HG02571 (cell line): ENCODE results near the gene TRABD2B.

Experiments
- ATAC-seq: cut with Tn5 transposase; IDR thresholded peaks from one replicate; pipeline ENCODE4 v1.9.1; 2021; ENCODE audit warnings: mild to moderate bottlenecking, moderate library complexity; ENCODE audit not compliant: unreplicated experiment

The TRABD2B gene

DNA sequence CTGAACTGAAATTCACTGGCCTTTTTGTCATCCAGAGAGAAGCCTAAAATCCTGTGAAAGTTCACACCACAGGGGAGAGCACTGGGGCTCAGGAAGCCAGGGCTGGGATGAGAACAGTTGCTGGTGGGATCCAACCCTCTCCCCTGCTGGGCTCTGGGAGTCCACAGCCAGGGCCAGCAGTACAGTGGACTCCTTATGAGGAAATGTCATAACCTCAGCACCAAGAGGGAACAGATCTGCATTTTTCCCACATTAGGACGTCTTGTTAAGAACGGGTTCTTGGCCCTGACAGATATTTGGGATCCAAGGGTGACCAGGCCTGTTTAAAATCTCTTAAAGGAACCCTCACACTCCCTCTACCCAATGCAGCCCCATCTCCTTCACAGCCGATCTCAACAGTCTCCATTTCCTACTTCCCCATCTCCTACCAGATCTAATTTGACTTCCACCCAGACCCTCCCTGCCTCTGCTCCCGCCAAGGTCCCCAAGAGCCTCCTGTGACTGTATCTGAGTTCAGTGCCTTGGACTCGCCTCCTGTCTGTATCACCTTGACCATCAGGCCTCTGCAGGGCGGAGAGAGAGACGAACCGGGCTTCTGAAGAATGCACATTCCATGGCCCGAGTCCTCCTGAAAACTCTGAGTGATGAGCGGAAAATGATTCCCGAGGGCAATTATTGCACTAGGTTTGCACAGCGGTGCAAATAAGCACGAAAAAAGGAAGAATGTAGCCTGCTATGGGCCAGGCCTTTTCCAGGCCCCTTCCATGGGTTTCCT lies 159.9 kb downstream of the TRABD2B start:
- no peak for ATAC-seq

- no peak for ATAC-seq
Measured at GRCh38 chr1:47835409-47835808, 161.8 kb downstream of the TRABD2B start.

DNA sequence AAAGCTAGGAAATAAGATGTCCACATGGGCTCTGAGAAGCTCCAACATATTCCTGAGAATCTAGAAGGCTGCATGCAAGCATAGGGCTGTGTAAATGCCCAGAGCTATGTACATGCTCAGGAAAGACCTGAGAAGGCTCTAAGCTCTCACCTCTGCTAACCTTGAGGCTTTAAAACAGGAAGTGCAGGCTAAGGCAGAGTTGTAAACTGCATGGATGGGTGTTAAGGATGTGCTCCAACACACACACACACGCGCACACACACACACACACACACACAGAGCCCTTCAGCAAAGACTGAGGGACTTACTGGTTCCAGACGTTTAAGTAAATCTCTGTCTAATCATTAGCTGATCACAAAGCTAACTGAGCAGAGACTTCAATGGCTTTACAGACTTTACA lies 162.9 kb downstream of the TRABD2B start:
- no peak for ATAC-seq

DNA sequence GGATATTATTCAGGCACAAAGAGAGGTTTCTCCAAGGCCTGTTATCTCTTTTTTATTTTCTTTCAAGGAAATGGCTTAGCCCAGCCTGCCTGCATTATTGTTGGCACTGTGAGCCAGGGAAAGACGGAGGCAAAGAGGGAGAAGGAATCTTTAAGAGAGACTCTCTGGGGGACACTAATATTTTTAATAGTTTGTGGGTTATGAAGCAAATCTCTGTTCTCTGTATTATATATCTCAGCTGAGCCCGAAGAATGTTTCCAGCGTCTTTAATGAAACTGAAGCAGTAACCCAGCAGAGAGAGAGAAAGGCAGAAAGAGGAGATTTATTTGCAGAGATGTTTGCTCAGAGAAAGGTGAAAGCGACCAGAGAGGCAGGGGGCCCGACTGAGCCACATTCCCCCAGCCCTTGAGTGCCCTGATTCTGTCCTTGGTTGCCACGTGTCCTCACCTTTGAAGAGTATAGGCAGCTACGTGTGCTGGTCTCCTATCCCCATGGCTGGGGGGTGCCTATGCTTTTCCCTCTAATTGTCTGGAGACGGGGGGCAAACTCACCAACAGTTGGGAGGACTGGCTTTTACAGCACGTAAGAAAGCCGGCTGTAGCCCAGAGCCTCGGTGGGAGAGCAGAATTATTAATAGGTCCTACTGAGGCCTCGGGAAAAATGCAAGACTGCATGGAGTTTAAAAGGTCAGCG lies 166.4 kb downstream of the TRABD2B start:
- no peak for ATAC-seq

DNA sequence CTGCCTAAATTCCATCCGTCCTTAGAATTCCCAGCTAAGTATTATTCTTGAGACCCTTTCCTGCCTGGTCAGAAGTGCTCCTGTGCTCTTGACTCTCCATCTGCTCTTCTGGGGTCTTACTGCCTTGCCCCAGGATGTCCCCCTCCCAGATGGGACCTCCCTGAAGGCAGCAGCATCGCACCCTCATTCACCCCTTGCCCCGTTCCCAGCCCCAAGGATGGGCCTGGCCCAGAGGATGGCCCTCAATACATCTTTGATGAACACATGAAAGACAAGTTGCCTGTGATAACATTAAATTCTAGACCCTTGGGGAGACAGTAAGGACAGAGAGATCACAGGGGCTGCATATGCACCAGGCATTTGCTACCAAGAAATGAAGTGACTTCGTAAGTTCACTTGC lies 167.2 kb downstream of the TRABD2B start:
- ATAC-seq = no peak

GRCh38 chr1:47828978-47829377 lies 168.2 kb downstream of the TRABD2B start:
- no peak for ATAC-seq

DNA sequence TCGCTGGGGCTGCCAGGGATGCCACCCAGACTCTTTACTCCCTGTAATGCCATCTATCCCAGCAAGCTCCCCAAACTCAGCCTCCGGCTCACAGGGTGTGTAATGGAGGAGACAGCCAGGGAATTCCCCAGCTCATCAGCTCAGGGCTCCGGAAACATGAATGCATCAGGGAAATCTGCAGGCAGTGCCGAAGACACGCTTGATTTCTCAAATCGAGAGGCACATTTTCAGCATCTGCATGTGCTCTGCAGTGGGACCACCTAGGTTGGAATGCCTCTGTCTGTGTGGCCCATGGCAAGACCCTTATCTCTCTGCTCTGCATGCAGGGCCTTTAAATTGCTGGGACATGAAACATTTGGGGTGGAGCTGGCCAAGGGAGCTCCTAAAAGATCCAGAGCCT lies 170.1 kb downstream of the TRABD2B start:
- no peak for ATAC-seq

GRCh38 chr1:47824716-47825115 lies 172.5 kb downstream of the TRABD2B start:
- ATAC-seq = no peak

DNA sequence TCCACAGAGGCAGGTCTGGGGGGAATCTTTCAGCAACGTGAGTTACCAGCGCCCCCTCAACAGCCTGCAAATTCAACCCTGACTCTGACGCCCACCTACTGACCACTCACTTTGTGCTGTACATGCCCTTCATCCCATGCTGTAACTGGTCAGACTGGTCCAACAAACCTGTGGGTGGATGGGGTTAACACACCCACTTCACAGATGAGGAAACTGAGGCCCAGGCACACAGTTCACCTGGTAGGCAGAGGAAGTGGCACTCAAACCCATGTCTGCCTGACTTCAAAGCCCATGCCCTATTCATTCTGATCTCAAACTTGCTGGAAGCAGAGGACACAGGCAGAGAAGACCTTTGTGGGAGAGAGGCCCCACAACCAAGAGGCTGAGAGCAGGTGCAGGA lies 172.9 kb downstream of the TRABD2B start:
- no peak for ATAC-seq

GRCh38 chr1:47823040-47823808 lies 174.0 kb downstream of the TRABD2B start:
- no peak for ATAC-seq

GRCh38 chr1:47821760-47822159 lies 175.4 kb downstream of the TRABD2B start:
- no peak for ATAC-seq

GRCh38 chr1:47819574-47819888 lies 177.7 kb downstream of the TRABD2B start:
- ATAC-seq = no peak

DNA sequence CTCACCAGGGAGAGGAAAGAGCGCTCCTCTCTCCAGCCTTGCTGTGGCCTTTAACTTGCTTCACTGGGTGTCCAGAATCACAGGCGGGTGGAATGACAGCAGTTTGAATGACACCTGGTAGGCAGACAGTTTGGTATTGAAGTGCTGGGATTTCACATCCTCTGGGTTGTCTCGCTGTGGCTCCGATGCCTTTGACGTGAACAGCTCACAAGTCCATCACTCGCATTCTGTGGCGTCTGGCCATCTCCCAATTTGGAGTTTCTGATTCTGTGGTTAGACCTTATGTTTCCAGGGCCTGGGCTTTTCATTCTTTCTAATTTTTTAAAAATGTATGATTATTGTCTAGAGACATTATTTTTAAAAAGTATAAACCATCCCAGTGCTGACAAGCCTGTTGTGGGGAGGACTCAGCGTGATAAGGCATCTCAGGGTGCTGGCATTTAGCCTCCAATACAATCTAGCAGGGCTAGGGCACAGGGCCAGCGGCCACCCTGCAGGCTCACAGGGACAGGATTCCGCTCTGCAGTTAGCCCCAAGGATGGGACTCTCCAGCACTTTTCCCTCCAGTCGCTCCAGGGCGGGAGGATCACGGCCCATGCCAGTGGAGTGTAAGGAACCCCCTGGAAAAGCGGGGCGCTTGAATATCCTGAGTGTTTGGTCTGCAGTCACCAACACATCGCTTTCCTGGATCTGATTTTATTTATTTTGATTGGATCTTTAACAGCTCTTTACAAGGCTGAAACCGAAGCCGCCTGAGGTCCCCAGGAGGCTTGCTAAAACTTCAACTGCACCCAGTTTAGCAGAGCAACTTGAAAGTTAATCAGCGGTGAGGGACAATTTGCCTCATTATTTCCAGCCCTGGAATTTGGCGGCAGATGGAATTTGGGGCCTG lies 178.3 kb downstream of the TRABD2B start:
- no peak for ATAC-seq

DNA sequence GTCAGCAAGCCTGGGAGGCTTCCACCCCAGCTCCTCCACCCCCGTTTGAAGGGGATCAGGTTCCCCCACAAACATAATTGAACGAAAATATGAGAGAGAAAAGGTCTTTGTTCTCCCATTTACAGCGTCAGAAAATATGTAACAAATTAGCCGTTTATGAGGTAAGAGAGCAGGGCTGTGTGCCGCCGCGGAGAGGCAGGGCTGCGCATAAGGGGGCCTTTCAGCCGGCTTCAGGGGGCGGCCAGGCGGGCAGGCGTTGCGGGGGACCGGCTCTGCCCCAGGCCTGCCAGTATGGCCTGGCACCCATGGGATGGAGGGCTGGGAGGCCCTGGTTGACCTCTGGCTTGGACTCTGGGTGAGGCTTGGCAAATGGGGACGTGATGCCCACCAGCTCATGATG lies 179.3 kb downstream of the TRABD2B start:
- ATAC-seq = no peak

- ATAC-seq = no peak
Measured at GRCh38 chr1:47816325-47817071, 180.7 kb downstream of the TRABD2B start.

DNA sequence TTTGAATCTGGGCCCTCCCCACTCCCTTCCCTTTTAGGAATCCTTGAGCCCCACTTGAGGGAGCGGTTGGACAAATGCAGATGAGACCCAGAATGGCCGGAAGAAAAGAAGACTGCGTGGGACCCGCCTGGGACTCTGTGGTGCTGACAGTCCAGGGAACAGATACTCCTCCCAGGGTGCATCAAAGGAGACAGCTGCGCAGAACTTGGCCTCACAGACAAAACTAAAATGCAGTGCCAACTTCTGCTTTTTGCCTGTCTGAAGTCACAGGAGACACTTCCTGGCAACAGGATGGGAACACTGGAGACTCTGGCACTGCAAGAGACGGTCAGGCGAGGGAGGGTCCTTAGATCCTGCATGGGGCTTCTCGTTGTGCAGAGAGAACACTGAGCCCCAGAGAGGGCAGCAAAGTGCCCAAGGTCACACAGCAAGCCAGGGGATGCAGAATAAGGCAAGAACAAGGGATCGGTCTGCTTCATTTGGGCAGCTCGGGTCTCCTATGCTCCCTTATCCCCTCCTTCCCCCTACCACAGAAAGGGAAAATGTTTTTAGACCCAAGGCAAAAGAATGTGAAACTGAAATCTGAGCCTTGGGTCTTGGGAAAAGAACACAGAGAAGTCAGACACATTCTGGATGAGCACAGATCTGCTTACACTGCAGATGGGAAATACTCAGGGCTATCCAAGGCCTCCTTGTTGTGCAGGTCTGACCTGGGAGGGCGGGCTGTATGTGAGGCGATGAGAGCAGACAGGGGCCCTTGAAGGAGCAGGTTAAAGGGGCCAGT lies 182.4 kb downstream of the TRABD2B start:
- ATAC-seq = no peak

DNA sequence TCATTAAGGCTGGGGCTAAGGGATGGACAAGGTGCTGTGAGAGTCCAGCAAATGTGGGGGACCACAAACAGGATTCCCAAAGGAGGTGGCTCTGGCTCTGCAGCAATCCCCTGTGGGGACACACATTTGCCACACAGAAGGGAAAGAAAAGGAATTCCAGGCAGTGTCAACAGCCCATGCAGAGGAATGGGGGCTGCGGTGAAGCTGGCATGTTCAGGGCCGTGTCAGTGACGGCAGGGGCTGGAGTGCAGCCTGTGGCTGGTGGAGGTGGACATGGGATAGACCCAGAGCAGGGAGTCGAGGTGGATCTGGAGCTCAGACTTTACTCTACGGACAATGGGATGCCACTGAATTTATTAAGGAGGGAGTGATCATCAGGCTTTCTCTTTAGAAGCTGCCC lies 183.2 kb downstream of the TRABD2B start:
- no peak for ATAC-seq

DNA sequence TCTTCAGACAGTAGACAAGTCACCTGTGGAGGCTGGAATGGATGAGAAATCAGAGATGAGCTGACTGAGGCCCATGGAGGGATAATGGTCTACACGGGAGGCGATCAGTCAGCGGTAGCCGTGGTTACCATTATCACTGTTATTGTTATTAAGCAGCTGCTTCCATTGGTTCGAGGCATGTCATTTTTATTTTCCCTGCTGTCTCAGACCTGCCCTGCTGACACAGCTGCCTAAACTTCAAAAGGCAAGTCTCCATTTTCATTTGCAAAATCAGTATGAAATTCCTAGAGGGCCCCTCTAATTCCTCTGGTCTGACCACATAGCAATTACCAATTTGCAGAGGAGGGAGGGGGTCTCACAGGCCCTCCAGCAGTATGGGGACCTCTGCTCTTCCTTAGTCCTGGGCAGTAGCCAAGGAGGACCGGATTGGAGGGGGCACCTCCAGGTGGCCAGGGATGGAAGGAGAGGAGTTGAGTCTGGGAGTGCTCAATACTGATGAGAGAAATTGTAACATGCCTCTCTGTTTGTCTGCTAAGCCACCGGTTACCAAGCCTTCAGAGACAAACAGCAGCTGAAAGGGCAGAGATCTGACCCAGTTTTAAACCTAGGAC lies 184.2 kb downstream of the TRABD2B start:
- no peak for ATAC-seq
